Glutamatergic neuron (in vitro differentiated cells): ENCODE measurements around the gene FYCO1. TPM values are rescaled to one million over a fixed set of nuclear protein-coding genes. Genes with fewer than 3 reads are reported as not detected.

Source experiments
- DNase-seq: peaks from one replicate; pipeline ENCODE4 v3.0.0; 2022
- H3K27ac Mint-ChIP-seq: one replicate; pipeline ENCODE4 v1.8.0; 2020; ENCODE audit warnings: mild to moderate bottlenecking, mixed read lengths, inconsistent platforms; ENCODE audit not compliant: unreplicated experiment
- H3K27me3 Mint-ChIP-seq: one replicate; pipeline ENCODE4 v1.8.0; 2020; ENCODE audit warnings: mild to moderate bottlenecking, moderate library complexity, mixed read lengths, inconsistent platforms; ENCODE audit not compliant: unreplicated experiment
- H3K36me3 Mint-ChIP-seq: one replicate; pipeline ENCODE4 v1.8.0; 2020; ENCODE audit warnings: mild to moderate bottlenecking, mixed read lengths, inconsistent platforms; ENCODE audit not compliant: unreplicated experiment
- H3K4me1 Mint-ChIP-seq: one replicate; pipeline ENCODE4 v1.8.0; 2020; ENCODE audit warnings: mild to moderate bottlenecking, low read depth, mixed read lengths, inconsistent platforms; ENCODE audit not compliant: unreplicated experiment
- H3K4me3 Mint-ChIP-seq: one replicate; pipeline ENCODE4 v1.8.0; 2020; ENCODE audit warnings: mild to moderate bottlenecking, mixed read lengths, inconsistent platforms; ENCODE audit not compliant: unreplicated experiment
- H3K9me3 Mint-ChIP-seq: one replicate; pipeline ENCODE4 v1.8.0; 2020; ENCODE audit warnings: mild to moderate bottlenecking, moderate library complexity, mixed read lengths, inconsistent platforms; ENCODE audit not compliant: unreplicated experiment
- total RNA-seq: library from RNA; stranded (reverse); fragmentation: NEBNext Ultra II Directional; extraction: Animal tissue kit (Norgen Biotek cat#: 25700); gene quantifications from one replicate; pipeline ENCODE4 v1.2.1, GENCODE V29; 2021; ENCODE audit not compliant: unreplicated experiment
- TF ChIP-seq, protein P1 (sequence below): fragments of 200-600 bp; sonication (generic); IDR thresholded peaks from one replicate; pipeline ENCODE4 v1.5.0; 2021; ENCODE audit not compliant: partially characterized antibody, unreplicated experiment

Gene FYCO1
- total RNA-seq, 1 donor from 2014 or later = 3.8 TPM

DNA sequence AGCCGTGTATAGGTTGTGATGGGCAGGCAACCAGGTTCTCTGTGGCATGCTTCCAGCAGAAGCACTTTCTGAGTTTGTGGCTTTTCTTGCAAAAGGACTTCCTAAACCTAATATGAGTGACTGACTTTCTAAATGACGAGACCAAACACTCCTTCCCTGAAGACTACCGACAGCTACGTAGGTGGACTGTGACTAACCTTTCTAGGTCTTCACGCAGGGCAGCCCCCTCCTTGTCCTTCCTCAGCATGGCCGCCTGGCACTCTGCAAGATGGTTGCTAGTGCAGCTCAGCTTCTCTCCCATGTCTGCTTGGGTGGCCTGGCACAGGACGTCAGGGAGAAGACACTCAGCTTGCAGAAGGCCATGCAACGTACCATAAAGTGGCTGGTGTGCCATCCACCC is 31.5 kb downstream of the FYCO1 start:
- TF ChIP-seq, protein P1, sequence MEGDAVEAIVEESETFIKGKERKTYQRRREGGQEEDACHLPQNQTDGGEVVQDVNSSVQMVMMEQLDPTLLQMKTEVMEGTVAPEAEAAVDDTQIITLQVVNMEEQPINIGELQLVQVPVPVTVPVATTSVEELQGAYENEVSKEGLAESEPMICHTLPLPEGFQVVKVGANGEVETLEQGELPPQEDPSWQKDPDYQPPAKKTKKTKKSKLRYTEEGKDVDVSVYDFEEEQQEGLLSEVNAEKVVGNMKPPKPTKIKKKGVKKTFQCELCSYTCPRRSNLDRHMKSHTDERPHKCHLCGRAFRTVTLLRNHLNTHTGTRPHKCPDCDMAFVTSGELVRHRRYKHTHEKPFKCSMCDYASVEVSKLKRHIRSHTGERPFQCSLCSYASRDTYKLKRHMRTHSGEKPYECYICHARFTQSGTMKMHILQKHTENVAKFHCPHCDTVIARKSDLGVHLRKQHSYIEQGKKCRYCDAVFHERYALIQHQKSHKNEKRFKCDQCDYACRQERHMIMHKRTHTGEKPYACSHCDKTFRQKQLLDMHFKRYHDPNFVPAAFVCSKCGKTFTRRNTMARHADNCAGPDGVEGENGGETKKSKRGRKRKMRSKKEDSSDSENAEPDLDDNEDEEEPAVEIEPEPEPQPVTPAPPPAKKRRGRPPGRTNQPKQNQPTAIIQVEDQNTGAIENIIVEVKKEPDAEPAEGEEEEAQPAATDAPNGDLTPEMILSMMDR = no peak
- Mint-ChIP-seq H3K9me3 (peaks cover 3% of the 10 kb centered on the region), H3K27ac (no peak overlapping the region), H3K36me3 (peaks cover 4% of the 10 kb centered on the region), H3K27me3 (peaks cover 3% of the 10 kb centered on the region), H3K4me3 (no peak overlapping the region), H3K4me1 (no peaks in the 10 kb centered on the region)
- DNase-seq = no peak

DNA sequence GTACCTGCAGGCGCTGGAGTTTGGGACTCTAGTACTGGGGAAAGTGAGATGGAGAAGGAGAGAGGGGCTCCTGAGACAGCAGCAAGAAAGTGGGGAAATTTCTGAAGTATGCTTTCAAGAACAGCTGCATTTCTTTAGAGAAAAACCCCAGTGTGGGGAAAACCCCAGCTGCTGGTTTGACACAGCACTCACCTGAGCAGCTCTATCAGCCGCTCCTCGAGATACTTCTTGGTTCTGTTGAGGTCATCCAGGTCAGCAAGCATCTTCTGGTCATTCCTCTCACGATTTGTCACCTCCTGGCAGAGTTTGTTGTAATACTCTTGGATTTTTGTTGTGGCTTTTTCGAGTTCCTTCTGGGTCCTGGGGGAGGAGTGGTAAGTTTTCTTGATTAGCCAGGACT is 33.6 kb downstream of the FYCO1 start:
- DNase-seq = no peak
- Mint-ChIP-seq H3K27ac (no peak overlapping the region), H3K36me3 (peaks cover 4% of the 10 kb centered on the region), H3K27me3 (no peaks in the 10 kb centered on the region), H3K9me3 (no peaks in the 10 kb centered on the region), H3K4me1 (no peaks in the 10 kb centered on the region), H3K4me3 (no peak overlapping the region)
- TF ChIP-seq, protein P1 = no peak

DNA sequence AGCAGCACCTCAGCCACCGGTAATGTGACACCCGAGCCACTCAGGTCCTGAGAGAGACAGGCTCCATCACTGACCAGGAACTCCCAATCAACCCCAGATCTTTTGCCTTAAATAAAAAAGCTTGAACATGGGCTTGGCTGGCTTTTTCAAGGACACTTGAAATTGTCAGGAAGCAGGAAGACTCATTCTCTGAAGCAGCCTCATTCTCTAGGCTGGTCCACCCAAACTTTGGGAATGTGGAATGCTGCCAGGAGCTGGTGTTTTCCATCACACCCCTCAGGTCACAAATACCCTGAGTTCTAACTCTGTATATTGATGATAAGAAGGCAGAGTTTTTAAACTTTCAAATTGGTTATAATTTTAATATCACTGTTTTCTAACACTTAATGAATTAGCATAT is 35.3 kb downstream of the FYCO1 start:
- DNase-seq = no peak
- Mint-ChIP-seq H3K27me3 (no peaks in the 10 kb centered on the region), H3K4me3 (no peak overlapping the region), H3K27ac (no peak overlapping the region), H3K9me3 (no peaks in the 10 kb centered on the region), H3K36me3 (peaks cover 4% of the 10 kb centered on the region), H3K4me1 (no peaks in the 10 kb centered on the region)
- TF ChIP-seq, protein P1 = no peak

DNA sequence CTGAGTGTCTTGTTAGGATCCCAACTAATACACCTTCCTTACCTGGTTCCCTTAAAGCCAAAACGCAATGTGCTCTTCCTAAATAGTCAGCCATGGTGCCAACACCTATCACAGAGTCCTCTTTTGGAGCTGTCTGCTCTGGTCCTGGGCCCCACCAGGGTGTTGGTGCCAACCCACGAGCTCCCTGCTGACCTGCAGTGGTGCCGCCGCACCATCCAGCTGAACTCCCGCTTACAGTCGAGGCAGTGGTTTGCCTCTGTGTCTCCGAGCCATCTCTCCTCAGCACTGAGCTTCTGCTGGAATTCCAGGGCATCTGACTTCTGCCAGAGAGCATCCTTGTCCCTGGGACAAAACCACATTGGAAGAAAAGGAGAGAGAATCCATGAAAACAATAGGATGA is 36.4 kb downstream of the FYCO1 start:
- TF ChIP-seq, protein P1 = no peak
- no peaks in the 10 kb centered on the region for H3K27me3 Mint-ChIP-seq
- H3K4me1 Mint-ChIP-seq = no peaks in the 10 kb centered on the region
- no peak overlapping the region for H3K4me3 Mint-ChIP-seq
- no peak for DNase-seq
- H3K27ac Mint-ChIP-seq = no peak overlapping the region
- peaks cover 4% of the 10 kb centered on the region for H3K36me3 Mint-ChIP-seq
- H3K9me3 Mint-ChIP-seq = no peaks in the 10 kb centered on the region

DNA sequence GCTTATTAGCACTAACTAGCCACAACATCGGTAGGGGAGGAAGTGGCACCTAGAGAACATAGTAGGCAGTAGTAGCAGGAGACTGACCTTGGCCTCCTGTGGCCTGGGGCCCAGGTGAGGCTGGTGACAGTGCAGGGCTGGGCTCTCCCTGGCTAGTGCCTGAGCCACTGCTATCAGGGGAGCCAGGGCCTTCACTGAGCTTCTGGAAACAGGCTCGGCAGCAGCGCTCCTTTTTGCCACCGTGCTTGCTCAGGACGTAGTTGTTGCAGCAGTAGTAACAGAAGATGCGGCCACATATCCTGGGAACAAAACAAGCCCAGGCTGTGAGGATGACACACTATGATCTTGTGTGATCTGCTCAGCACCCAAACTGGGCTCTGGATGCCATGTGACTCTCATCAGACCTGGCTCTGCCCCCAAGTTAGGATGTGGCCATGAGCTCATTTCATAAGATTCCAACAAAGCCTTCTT is 37.3 kb downstream of the FYCO1 start:
- DNase-seq = no peak
- Mint-ChIP-seq H3K9me3 (no peaks in the 10 kb centered on the region), H3K4me1 (no peaks in the 10 kb centered on the region), H3K4me3 (no peak overlapping the region), H3K36me3 (peaks cover 4% of the 10 kb centered on the region), H3K27ac (no peak overlapping the region), H3K27me3 (no peaks in the 10 kb centered on the region)
- TF ChIP-seq, protein P1 = no peak
